GM11168 (cell line): ENCODE measurements around the gene MAGEA9B.
"Not testable (repeated sequence)": the region's sequence is repeated elsewhere in the genome, so short reads cannot be mapped to it uniquely, and the experiment has no call there.

Experiments used
- in situ Hi-C: fragments of 300-500 bp; cut with MboI; formaldehyde crosslinking; loops from one replicate; pipeline ENCODE4 v1.12.0; 2022; ENCODE audit warnings: low sequenced_read_pairs; ENCODE audit not compliant: unreplicated experiment

Gene MAGEA9B, protein sequence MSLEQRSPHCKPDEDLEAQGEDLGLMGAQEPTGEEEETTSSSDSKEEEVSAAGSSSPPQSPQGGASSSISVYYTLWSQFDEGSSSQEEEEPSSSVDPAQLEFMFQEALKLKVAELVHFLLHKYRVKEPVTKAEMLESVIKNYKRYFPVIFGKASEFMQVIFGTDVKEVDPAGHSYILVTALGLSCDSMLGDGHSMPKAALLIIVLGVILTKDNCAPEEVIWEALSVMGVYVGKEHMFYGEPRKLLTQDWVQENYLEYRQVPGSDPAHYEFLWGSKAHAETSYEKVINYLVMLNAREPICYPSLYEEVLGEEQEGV

DNA sequence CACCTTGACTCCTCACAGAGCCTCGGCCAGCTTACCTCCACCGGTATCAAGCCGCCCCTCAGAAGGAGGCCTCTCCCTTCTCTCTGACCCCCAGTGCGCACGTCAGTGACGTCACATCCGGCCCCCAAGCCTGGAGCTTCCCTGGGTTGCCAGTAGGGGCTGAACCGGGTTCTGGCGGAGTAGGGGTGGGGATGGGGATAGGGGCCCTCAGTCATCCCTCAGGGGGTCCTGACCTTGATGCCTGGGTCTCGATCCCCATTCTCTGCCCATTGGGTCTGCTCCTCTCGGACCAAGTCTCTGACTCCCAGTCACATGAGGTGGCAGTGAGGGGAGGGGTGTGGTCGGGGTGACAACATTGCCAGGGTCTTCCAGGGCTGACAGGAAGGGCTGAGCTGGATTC is at the start of gene MAGEA9B:
MAGEA9B (minus strand) TSS at position 101 of the 400 bp plus-strand sequence. CDS start 4,280 bp downstream, outside the sequence.
- in situ Hi-C loops, result not testable (repeated sequence)

DNA sequence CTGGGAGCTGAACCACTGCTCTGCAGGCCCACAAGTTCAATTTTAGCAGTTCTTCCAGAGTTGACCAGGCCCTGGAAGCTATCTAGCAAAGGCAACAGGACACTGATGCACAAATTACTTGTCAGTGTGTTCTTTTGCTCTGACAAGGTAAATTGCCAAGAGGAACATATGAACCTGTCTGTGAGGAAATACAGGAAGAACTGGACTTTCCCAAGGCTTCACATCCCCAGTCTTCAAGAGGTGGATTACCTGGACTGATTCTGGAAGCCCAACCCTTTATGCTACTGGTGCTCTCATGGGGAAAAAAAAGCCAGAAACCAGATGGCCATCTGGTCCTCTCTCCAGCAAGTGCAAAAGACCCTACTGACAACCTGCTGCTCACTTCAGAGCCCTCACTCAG is 46.3 kb upstream of the MAGEA9B start:
- in situ Hi-C loops, result loop anchor here (25.0 kb wide), 1 partner anchor 121 kb away; the partner anchor contains the start of gene IDS

DNA sequence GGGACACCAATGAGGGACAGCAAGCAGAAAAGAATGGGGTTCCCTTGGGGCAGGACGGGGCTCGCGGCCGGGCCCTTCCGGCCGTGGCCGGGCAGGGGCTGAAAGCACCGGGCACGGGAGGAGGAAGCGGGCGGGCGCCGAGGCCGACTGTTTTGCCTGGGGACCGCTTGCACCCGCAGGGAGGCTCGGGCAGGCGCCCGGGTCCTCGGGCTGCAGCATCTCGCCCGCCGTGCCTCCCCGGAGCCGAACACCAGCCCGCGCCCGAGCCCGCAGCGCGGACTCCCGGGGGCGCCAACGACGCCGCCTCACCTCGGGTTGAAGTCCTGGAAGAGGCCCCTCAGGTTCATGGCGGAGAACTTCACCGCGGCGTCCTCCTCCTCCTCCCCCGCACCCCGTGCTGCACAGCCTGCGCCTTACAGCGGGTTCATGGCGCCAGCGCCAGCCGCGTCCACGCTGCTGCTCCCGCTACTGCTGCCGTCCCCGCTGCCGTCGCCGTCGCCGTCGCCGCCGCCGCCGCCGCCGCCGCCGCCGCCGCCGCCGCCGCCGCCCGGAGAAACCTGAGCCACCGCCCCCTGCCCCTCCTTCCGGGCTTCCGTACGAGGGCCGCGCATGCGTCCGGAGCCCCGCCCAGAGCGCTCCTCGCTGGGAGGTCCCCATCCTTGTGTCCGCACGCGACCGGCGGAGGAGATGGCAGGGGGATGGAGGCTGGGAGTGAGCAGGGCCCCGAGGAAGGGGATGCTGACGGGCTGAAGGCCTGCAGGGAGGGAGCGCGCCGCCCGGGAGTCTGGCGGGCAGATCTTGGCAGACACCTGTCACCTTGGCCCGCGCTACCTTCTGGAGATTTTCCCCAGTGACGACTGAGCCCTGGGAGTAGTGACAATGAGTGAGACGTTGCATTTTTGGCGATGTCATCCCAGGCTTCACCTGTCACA is 44.2 kb upstream of the MAGEA9B start, which contains the start of gene TMEM185A:
TMEM185A (minus strand) TSS at position 559 of the 932 bp plus-strand sequence; CDS start at position 347, 212 bp downstream.
- in situ Hi-C loops, result loop anchor here (25.0 kb wide), 1 partner anchor 119 kb away; the partner anchor contains the start of gene IDS

DNA sequence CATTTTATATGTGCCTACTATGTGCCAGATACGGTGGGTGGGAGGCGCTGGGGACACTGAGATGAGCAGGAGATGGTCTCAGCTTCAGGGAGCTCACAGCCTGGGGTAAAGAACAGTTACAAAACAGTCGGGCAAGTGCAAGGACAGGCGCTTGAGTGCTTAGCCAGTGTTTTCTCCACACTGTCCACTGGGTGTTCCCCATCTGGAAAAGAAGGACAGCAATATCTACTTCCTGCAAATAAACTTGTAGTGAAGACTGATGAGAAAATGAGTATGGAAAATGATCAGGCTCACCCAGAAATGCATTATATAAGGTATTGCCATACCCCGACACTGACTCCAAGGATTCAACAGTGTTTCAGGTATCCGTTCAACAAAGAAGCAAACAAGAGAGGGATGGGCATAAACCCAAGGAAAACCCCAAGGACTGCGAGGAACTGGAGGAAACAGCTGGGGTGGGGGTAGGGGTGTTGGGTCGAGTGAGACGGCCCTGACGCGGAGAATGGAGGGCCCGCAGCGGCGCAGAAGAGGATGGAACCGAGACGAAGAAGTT is 43.5 kb upstream of the MAGEA9B start:
- in situ Hi-C loops, result loop anchor here (25.0 kb wide), 1 partner anchor 118 kb away; the partner anchor contains the start of gene IDS

DNA sequence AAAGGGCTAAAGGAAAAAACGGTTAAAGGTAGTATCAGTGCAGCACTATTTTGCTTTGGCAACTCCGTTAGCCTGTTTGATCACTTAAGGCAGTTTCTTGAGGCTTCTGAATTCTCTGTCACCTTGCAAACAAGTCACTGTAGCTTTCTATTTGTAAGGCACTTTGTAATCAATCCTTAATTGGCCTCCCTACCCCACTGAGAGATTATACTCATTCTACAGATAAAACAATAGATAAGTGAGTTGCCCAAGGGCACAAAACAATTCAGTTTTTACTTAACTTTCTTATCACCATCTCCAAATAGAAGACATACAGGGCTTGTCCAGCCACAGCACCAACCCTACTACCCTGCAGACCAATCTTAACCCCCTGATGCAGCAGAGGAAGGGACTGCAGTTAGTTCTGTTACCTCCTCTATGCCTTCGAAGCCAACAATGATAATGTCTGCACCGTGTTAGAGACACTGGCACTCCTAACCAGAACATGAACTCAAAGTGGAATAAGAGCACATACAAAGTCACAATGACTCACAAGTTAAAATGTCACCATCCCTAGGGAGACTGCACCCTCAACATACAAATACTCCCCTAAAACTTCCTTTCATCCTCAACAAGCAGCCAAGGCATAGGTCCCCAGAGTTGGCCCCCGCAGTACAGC is 42.6 kb upstream of the MAGEA9B start:
- in situ Hi-C loops, result loop anchor here (25.0 kb wide), 1 partner anchor 118 kb away; the partner anchor contains the start of gene IDS

DNA sequence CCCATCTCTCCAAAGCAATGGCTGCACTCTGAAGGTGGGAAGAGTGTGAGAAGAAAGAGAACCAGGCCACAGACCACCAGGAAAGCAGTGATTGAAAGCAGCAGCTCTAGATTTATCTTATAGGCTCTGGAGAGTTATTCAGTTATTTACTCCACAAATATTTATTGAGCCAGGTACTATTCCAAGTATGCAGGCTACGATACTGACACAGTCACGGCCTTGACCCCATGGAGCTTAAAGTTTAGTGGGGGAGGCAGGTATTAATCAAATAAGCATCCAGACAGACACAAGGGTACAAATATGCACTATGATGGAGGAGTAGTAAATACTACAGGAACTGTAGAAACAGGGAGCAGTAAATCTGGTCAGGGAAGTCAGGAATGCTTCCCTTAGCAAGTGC is 41.5 kb upstream of the MAGEA9B start:
- in situ Hi-C loops, result loop anchor here (25.0 kb wide), 1 partner anchor 116 kb away; the partner anchor contains the start of gene IDS

DNA sequence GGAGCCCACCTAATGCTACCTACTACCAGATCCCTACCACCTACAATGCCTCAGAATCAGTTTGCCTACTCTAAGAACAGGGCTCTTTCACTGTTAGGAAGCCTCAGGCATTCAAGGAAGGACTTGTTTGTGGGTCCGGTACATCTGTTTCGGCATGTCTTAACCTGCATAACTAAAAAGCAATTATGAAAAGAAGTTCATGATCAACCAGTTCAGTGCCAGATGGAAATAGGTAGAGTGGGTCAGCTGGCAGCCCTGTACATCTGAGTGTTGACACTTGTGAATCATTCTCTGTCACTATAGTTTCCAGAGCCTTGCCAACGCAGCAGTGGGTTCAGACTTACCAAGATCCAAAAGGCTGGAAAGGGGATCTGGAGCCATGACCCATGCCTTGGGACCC is 41.0 kb upstream of the MAGEA9B start:
- in situ Hi-C loops, result loop anchor here (25.0 kb wide), 1 partner anchor 116 kb away; the partner anchor contains the start of gene IDS

DNA sequence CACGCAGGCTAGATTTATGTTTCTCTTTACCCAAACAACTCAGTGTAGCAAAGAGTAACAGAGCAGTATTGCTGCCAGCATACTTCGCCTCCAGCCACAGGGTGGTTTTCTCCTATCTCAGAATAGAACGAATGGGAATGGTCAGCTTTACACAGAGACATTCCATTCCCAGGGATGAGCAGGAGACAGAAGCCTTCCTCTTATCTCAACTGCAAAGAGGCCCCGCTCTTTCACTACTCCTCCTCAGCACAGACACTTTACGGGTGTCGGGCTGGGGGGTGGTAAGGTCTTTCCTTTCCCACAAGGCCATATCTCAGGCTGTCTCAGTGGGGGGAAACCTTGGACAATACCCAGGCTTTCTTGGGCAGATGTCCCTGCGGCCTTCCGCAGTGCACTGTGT is 39.6 kb upstream of the MAGEA9B start:
- in situ Hi-C loops, result loop anchor here (25.0 kb wide), 1 partner anchor 115 kb away; the partner anchor contains the start of gene IDS

DNA sequence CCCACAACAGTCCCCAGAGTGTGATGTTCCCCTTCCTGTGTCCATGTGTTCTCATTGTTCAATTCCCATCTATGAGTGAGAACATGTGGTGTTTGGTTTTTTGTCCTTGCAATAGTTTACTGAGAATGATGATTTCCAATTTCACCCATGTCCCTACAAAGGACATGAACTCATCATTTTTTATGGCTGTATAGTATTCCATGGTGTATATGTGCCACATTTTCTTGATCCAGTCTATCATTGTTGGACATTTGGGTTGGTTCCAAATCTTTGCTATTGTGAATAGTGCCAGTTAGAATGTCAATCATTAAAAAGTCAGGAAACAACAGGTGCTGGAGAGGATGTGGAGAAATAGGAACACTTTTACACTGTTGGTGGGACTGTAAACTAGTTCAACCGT is 32.4 kb upstream of the MAGEA9B start:
- in situ Hi-C loops, result not testable (repeated sequence)

DNA sequence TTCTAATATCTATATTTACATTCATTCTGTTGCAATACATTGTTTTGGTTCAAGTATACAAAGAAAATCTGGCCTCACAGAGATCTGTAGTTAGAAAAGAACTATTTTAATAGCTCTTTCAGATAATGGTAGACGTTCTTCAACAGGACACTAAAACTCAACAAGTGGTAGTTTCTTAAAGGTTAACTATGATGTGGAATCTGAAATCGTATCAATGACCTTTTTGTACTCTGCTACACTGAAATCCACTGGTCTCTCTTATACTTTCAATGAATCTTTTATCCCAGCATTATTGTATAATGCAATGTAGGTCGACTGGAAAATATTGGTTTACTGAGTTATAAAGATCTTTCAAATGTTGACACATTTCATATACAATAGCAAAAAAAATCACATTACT is 31.6 kb upstream of the MAGEA9B start:
- in situ Hi-C loops, result no loop called here

DNA sequence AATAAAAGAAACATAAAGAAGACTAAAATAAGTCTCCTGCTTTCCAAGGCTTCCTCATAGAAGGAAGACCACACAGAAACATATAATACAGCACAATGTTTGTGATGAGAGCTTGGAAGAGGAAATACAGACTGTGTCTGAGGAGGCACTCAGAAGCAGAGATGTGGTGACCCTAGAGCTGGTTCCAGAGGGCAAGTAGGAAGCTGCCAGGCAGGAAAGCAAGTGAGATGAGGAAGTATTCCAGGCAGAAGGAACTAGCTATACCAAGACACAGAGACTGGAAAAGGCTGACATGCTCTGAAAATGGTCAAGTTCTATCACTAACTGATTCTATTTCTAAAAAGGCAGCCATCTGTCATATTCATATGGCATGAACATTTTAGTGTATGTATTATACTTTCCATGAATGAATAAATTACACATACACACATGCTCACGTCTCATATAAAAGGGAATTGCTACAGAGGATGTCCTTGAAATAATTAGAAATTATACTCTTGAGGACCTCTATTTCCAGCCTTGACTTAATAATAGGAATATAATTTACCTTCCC is 24.4 kb upstream of the MAGEA9B start:
- in situ Hi-C loops, result no loop called here

DNA sequence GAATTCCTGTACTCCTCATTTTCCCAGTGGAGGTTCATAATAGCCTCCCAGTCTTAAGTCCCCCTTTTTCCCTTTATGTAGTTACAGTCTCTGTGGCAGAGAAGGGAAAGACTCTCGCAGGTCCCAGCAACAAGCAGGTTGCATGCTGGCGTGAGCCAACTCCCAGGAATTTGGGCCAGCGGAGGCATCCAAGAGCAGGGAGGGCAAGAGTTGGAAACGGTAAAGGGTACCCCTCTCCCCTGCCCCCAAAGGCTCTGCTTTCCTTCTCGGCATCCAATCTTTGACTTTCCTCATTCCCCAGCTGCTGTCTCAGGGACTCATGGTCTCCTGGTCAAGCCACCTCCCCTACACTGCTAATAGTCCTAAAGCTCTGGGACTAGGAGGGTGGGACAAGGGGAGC is 23.3 kb upstream of the MAGEA9B start:
- in situ Hi-C loops, result no loop called here

DNA sequence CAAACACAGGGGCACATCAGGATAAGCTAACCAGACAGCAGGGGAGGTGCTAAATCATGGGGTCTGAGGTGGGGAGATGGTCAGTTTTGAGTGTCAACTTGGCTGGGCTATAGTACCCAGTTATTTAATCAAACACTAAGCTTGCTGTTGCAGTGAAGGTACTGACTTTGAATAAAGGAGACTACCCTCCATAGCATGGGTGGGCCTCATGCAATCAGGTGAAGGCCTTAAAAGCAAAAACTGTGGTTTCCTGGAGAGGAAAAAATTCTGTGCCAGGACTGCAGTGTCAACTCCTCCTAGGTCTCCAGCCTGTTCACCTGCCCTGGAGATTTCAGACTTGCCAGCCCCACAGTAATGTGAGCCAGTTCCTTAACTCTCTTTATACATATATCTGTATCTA is 20.4 kb upstream of the MAGEA9B start:
- in situ Hi-C loops, result no loop called here

DNA sequence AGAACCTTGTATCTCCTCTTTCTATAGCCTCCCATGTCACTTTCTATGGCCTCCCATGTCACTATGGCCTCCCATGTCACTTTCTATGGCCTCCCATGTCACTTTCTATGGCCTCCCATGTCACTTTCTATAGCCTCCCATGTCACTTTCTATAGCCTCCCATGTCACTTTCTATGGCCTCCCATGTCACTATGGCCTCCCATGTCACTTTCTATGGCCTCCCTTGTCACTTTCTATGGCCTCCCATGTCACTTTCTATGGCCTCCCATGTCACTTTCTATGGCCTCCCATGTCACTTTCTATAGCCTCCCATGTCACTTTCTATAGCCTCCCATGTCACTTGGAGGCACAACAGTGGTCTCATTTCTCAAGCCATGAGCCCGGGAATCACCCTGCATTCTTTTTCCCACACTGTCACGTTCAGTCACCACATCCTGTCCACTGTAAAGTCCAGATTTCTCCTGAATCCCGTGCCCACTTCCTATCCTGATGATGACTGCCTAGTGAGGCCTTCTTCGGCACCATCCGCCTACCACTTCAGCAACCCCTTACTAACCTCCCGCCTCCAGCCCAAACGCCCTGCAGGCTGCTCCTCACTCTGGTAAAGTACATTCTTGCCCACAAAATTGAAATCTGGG is 18.1 kb upstream of the MAGEA9B start:
- in situ Hi-C loops, result not testable (repeated sequence)

DNA sequence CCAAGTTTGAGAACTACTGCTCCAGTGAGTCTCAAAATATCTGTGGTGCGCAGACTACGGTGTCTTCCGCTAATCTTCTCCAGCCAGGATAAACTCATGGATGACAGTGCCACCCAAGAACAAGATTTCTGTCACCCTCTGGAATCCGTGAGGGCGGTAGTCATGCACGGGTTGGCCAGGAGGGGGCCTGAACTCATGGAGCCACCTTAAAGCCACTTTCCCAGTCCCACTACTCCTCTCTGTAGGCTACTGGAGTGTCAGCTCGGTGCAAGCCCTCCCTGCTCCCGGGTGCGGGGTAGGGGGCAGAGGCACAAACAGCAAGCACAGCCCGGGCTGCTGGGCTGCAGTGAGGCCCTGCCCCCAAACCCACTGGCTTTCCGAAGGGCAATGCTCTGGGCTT is 11.3 kb upstream of the MAGEA9B start:
- in situ Hi-C loops, result not testable (repeated sequence)

DNA sequence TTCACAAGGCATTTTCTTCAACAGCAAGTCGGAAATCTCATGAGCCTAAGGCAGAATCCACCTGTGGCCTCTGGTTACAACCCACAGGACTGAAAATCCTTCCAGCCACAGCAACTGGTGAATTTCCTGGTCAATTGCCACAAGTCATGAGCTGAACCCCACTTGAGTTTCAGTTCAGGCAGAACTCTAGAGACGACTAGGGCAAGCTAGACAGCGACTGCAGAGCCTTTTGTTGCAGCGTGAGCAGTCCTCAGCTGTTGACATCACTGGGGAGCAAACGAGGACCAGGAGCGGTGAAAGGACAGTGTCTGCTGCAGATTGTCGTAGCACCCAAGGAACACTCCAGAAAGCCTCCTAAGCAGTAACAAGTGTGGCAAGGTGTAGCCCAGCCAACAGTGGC is 8.7 kb upstream of the MAGEA9B start:
- in situ Hi-C loops, result not testable (repeated sequence)

DNA sequence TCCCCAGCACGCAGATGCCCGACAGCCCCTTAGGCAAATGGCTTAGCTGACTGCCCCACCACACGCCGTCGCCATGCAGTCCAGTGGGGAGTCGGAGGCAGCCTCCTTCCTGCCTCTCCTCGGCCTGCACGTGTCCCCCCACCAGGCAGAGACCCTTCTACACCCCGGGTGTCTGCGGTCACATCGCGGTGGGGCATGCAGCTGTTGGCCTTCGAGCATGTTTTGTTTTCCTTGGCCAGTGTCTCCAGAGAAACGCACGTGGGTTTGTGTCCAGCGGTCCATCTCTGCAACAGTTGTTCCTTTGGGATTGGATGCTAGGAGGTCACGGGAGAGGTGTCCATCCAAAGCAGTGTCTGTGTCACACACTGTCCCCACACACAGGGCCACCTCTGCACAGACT is 8.0 kb upstream of the MAGEA9B start, which contains the start of gene HSFX2:
HSFX2 (minus strand) TSS at position 101 of the 400 bp plus-strand sequence. CDS start 614 bp downstream, outside the sequence.
- in situ Hi-C loops, result not testable (repeated sequence)

DNA sequence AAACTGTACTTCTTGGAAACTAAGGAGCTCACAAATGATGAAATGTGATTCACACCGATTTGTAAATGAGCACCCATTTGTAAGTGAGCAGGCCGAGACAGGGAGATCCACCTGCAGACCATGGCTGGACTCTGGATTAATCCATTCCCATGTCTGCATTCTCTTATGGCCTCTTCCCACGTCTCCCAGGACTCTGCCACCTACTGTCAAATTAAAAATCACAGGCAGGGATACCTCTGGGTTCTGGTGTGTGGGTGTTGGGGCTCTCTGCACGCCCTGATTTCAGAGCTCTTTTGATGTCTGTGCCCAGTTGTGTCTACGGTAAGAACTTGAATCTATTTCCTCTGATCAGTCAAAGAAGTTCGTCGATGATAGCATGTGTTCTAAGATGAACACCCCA is 3.7 kb upstream of the MAGEA9B start:
- in situ Hi-C loops, result not testable (repeated sequence)

DNA sequence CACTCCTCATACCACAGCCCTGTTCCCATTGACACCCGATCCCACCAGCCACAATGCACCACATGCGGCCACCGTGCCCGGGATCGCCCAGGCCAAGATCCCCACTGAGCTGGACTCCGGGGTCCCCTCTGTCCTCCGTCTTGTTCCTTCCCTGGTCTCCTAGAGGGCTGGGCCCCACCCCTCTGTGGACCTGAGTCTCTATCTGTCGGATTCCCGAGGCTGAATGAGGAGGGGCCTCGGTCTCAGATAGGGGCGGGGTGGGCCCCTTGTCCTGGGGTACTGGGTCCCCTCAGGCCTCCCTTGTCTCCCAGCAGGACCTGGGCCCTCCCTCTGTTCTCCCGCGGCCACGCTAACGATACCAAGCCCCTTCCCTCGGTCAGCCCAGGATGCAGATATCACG is 1.6 kb downstream of the MAGEA9B start:
- in situ Hi-C loops, result not testable (repeated sequence)
